HG03135 (cell line): ENCODE measurements around the gene C22orf42.
"Not testable (repeated sequence)": the region's sequence is repeated elsewhere in the genome, so short reads cannot be mapped to it uniquely, and the experiment has no call there.

ENCODE experiments used
- ATAC-seq: cut with Tn5 transposase; IDR thresholded peaks from one replicate; pipeline ENCODE4 v1.9.1; 2021; ENCODE audit warnings: mild to moderate bottlenecking, moderate library complexity; ENCODE audit not compliant: unreplicated experiment

Gene C22orf42

GRCh38 chr22:32136881-32137280 lies 22.2 kb downstream of the C22orf42 start:
- ATAC-seq = not testable (repeated sequence)

- not testable (repeated sequence) for ATAC-seq
Observed at GRCh38 chr22:32135958-32136357, 23.1 kb downstream of the C22orf42 start.

- ATAC-seq = not testable (repeated sequence)
Observed at GRCh38 chr22:32134796-32135195, 24.3 kb downstream of the C22orf42 start.

- no peak for ATAC-seq
Observed at GRCh38 chr22:32132783-32133182, 26.3 kb downstream of the C22orf42 start.

- no peak for ATAC-seq
Observed at GRCh38 chr22:32132126-32132525, 27.0 kb downstream of the C22orf42 start.

- no peak for ATAC-seq
Observed at GRCh38 chr22:32130464-32130863, 28.6 kb downstream of the C22orf42 start.

GRCh38 chr22:32127904-32128303 lies 31.2 kb downstream of the C22orf42 start:
- no peak for ATAC-seq

- no peak for ATAC-seq
Observed at GRCh38 chr22:32123657-32124056, 35.4 kb downstream of the C22orf42 start.

GRCh38 chr22:32122899-32123298 lies 36.2 kb downstream of the C22orf42 start:
- ATAC-seq = no peak

- no peak for ATAC-seq
Observed at GRCh38 chr22:32120603-32121002, 38.5 kb downstream of the C22orf42 start.

- ATAC-seq = no peak
Observed at GRCh38 chr22:32119568-32120235, 39.4 kb downstream of the C22orf42 start.

GRCh38 chr22:32112380-32112779 lies 46.7 kb downstream of the C22orf42 start:
- ATAC-seq = no peak

GRCh38 chr22:32106930-32107329 lies 52.2 kb downstream of the C22orf42 start:
- no peak for ATAC-seq

GRCh38 chr22:32103658-32104315 lies 55.3 kb downstream of the C22orf42 start:
- ATAC-seq = no peak

GRCh38 chr22:32100711-32101110 lies 58.4 kb downstream of the C22orf42 start:
- ATAC-seq = no peak
